K562 (cell line): ENCODE results near the gene RFNG. TPM values are rescaled to one million over a fixed set of nuclear protein-coding genes. Genes with fewer than 3 reads are reported as not detected.

Experiments used
- ETV5 ChIP-seq: sonication (generic); formaldehyde crosslinking; IDR thresholded peaks from 2 replicates; pipeline ENCODE4 v1.4.0; 2020; ENCODE audit warnings: low read depth, mild to moderate bottlenecking, missing genetic modification reagents
- MTA1 ChIP-seq: fragments of 450-650 bp; IDR thresholded peaks from 2 replicates; pipeline ENCODE4 v1.6.1; 2017; ENCODE audit warnings: borderline replicate concordance
- SIRT6 ChIP-seq: IDR thresholded peaks from one replicate; pipeline ENCODE4 v1.6.1; 2012; ENCODE audit warnings: low read depth, mild to moderate bottlenecking, control low read depth, inconsistent platforms, low read length, moderate library complexity
- ZNF436 ChIP-seq: fragments of 250-450, 450-650 bp; sonication (Bioruptor Pico); formaldehyde crosslinking; IDR thresholded peaks from 2 replicates; pipeline ENCODE4 v1.7.0; 2020; ENCODE audit warnings: mild to moderate bottlenecking
- polyA plus RNA-seq, 8 experiments: library from polyadenylated mRNA; depleted of rRNA in 4 of 8; stranded (reverse) in 5 of 8; unstranded in 3 of 8; fragments of >200 nt; fragmentation: Nextera tagmentation in 2 of 8; fragmentation: Illumina TruSeq in 1 of 8; extraction: Ambion mirVana in 2 of 8; extraction: Trizol in 1 of 8; gene quantifications; 2 replicates each; pipeline versions ENCODE4 v1.2.1 to v1.2.3, GENCODE V29; 2011 to 2014; ENCODE audit warnings: inconsistent platforms in 1 of 8, missing spikeins in 1 of 8
- total RNA-seq, 7 experiments: library from RNA; depleted of rRNA in 6 of 7; stranded (reverse); fragments of >200 nt in 6 of 7; fragmentation: Illumina TruSeq in 2 of 7; extraction: Trizol in 2 of 7; gene quantifications; 2 replicates each; pipeline versions ENCODE4 v1.2.1 to v1.2.3, GENCODE V29; 2011 to 2021; ENCODE audit warnings: low replicate concordance in 1 of 7
- TF ChIP-seq, protein P1 (sequence below): fragments of 200-600 bp; sonication (generic); IDR thresholded peaks from one replicate; pipeline ENCODE4 v1.6.1; 2012; ENCODE audit warnings: mild to moderate bottlenecking, low read depth, low read length, inconsistent platforms
- TF ChIP-seq, protein P2 (sequence below), 3 experiments: fragments of 200-800 bp in 1 of 3; sonication (Bioruptor generic) in 1 of 3; sonication (generic) in 1 of 3; formaldehyde crosslinking in 1 of 3; IDR thresholded peaks; 2 replicates each; pipeline versions ENCODE4 v1.6.1 to v1.8.0; 2016 to 2022; ENCODE audit warnings: mild to moderate bottlenecking in 2 of 3, missing compliant biosample characterization in 2 of 3, missing genetic modification characterization in 2 of 3, missing genetic modification reagents in 1 of 3
- TF ChIP-seq, protein P3 (sequence below): fragments of 450-650 bp; formaldehyde crosslinking; IDR thresholded peaks from 2 replicates; pipeline ENCODE4 v1.4.0; 2020; ENCODE audit warnings: mild to moderate bottlenecking, moderate library complexity
- TF ChIP-seq, protein P4 (sequence below), 3 experiments: fragments of 200-800 bp in 1 of 3; fragments of 250-450 bp in 1 of 3; fragments of 450-650 bp in 1 of 3; sonication (Bioruptor Pico) in 1 of 3; sonication (Bioruptor generic) in 1 of 3; formaldehyde crosslinking in 1 of 3; IDR thresholded peaks; 2 replicates each; pipeline versions ENCODE4 v1.6.1 to v1.8.0; 2016 to 2022; ENCODE audit warnings: mild to moderate bottlenecking in 2 of 3, missing genetic modification characterization in 2 of 3, missing compliant biosample characterization in 1 of 3, moderate library complexity in 1 of 3

Gene RFNG
- total and polyA plus RNA-seq, 9 of the 15 experiments (the other 6 are each of a cell fraction or from before 2014, with no cell fraction given) = 0.32 to 32.8 (median 9.5) TPM

DNA sequence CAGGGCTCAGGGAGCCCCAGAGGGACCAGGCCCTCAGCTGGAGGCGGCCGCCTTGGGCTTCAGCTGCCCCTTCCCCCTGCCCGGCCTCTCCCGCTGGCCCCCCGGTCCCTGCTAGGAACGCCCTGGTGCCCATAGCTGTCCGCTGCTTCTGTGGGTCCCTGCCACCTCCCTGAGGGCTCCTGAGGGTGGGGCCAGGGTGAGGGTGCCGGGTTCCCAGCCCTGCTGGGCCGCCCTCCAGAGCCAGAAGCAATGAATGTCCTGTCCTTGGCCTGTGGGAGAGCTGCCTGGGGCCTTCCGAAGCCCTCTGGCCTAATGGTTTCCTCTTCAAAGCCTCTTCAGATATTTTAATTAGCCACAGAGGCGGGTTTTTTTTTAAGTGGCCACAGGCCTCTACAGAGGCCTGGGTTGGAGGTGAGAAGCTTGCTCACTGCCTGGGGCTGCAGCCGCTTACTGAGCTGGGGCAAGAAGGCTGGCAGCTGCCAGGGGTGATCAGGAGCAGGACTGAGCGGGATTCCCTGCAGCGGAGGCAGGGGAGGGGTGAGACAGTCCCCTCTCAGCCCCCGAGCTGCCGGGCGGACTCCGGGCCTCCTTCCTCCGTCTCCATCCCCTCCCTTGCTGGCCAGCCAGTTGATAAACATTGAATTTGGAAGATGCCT, 38.8 kb downstream of the RFNG start (continued):
- TF ChIP-seq, protein P1, sequence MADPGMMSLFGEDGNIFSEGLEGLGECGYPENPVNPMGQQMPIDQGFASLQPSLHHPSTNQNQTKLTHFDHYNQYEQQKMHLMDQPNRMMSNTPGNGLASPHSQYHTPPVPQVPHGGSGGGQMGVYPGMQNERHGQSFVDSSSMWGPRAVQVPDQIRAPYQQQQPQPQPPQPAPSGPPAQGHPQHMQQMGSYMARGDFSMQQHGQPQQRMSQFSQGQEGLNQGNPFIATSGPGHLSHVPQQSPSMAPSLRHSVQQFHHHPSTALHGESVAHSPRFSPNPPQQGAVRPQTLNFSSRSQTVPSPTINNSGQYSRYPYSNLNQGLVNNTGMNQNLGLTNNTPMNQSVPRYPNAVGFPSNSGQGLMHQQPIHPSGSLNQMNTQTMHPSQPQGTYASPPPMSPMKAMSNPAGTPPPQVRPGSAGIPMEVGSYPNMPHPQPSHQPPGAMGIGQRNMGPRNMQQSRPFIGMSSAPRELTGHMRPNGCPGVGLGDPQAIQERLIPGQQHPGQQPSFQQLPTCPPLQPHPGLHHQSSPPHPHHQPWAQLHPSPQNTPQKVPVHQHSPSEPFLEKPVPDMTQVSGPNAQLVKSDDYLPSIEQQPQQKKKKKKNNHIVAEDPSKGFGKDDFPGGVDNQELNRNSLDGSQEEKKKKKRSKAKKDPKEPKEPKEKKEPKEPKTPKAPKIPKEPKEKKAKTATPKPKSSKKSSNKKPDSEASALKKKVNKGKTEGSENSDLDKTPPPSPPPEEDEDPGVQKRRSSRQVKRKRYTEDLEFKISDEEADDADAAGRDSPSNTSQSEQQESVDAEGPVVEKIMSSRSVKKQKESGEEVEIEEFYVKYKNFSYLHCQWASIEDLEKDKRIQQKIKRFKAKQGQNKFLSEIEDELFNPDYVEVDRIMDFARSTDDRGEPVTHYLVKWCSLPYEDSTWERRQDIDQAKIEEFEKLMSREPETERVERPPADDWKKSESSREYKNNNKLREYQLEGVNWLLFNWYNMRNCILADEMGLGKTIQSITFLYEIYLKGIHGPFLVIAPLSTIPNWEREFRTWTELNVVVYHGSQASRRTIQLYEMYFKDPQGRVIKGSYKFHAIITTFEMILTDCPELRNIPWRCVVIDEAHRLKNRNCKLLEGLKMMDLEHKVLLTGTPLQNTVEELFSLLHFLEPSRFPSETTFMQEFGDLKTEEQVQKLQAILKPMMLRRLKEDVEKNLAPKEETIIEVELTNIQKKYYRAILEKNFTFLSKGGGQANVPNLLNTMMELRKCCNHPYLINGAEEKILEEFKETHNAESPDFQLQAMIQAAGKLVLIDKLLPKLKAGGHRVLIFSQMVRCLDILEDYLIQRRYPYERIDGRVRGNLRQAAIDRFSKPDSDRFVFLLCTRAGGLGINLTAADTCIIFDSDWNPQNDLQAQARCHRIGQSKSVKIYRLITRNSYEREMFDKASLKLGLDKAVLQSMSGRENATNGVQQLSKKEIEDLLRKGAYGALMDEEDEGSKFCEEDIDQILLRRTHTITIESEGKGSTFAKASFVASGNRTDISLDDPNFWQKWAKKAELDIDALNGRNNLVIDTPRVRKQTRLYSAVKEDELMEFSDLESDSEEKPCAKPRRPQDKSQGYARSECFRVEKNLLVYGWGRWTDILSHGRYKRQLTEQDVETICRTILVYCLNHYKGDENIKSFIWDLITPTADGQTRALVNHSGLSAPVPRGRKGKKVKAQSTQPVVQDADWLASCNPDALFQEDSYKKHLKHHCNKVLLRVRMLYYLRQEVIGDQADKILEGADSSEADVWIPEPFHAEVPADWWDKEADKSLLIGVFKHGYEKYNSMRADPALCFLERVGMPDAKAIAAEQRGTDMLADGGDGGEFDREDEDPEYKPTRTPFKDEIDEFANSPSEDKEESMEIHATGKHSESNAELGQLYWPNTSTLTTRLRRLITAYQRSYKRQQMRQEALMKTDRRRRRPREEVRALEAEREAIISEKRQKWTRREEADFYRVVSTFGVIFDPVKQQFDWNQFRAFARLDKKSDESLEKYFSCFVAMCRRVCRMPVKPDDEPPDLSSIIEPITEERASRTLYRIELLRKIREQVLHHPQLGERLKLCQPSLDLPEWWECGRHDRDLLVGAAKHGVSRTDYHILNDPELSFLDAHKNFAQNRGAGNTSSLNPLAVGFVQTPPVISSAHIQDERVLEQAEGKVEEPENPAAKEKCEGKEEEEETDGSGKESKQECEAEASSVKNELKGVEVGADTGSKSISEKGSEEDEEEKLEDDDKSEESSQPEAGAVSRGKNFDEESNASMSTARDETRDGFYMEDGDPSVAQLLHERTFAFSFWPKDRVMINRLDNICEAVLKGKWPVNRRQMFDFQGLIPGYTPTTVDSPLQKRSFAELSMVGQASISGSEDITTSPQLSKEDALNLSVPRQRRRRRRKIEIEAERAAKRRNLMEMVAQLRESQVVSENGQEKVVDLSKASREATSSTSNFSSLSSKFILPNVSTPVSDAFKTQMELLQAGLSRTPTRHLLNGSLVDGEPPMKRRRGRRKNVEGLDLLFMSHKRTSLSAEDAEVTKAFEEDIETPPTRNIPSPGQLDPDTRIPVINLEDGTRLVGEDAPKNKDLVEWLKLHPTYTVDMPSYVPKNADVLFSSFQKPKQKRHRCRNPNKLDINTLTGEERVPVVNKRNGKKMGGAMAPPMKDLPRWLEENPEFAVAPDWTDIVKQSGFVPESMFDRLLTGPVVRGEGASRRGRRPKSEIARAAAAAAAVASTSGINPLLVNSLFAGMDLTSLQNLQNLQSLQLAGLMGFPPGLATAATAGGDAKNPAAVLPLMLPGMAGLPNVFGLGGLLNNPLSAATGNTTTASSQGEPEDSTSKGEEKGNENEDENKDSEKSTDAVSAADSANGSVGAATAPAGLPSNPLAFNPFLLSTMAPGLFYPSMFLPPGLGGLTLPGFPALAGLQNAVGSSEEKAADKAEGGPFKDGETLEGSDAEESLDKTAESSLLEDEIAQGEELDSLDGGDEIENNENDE = no peak
- TF ChIP-seq ETV5 (CRISPR knock-in tag) = no peak
- no peak for TF ChIP-seq MTA1
- TF ChIP-seq, protein P2, sequence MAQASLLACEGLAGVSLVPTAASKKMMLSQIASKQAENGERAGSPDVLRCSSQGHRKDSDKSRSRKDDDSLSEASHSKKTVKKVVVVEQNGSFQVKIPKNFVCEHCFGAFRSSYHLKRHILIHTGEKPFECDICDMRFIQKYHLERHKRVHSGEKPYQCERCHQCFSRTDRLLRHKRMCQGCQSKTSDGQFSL (CRISPR knock-in tag; IDR thresholded peaks at IDR 0.05) = no peak
- TF ChIP-seq, protein P2 (tag; IDR thresholded peaks at IDR 0.05) = no peak
- TF ChIP-seq, protein P3, sequence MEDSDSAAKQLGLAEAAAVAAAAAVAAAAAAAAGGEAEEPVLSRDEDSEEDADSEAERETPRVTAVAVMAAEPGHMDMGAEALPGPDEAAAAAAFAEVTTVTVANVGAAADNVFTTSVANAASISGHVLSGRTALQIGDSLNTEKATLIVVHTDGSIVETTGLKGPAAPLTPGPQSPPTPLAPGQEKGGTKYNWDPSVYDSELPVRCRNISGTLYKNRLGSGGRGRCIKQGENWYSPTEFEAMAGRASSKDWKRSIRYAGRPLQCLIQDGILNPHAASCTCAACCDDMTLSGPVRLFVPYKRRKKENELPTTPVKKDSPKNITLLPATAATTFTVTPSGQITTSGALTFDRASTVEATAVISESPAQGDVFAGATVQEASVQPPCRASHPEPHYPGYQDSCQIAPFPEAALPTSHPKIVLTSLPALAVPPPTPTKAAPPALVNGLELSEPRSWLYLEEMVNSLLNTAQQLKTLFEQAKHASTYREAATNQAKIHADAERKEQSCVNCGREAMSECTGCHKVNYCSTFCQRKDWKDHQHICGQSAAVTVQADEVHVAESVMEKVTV = no peak
- TF ChIP-seq SIRT6 = no peak
- TF ChIP-seq ZNF436 (CRISPR knock-in tag) = no peak
- TF ChIP-seq, protein P4, sequence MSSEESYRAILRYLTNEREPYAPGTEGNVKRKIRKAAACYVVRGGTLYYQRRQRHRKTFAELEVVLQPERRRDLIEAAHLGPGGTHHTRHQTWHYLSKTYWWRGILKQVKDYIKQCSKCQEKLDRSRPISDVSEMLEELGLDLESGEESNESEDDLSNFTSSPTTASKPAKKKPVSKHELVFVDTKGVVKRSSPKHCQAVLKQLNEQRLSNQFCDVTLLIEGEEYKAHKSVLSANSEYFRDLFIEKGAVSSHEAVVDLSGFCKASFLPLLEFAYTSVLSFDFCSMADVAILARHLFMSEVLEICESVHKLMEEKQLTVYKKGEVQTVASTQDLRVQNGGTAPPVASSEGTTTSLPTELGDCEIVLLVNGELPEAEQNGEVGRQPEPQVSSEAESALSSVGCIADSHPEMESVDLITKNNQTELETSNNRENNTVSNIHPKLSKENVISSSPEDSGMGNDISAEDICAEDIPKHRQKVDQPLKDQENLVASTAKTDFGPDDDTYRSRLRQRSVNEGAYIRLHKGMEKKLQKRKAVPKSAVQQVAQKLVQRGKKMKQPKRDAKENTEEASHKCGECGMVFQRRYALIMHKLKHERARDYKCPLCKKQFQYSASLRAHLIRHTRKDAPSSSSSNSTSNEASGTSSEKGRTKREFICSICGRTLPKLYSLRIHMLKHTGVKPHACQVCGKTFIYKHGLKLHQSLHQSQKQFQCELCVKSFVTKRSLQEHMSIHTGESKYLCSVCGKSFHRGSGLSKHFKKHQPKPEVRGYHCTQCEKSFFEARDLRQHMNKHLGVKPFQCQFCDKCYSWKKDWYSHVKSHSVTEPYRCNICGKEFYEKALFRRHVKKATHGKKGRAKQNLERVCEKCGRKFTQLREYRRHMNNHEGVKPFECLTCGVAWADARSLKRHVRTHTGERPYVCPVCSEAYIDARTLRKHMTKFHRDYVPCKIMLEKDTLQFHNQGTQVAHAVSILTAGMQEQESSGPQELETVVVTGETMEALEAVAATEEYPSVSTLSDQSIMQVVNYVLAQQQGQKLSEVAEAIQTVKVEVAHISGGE (CRISPR knock-in tag; IDR thresholded peaks at IDR 0.05) = no peak
